ENCODE measurements around the gene PTPRM.

PTPRM gene

GRCh38 chr18:8367217-8367988 lies 800.3 kb downstream of the PTPRM start (continued):
- TF ChIP-seq ZNF24 (tag by site-specific recombination; IDR thresholded peaks at IDR 0.05): no peak
- TF ChIP-seq ZBTB8A (tag by site-specific recombination; IDR thresholded peaks at IDR 0.05): peak; percentile 45
- TF ChIP-seq ZNF341 (tag by site-specific recombination; IDR thresholded peaks at IDR 0.05; ENCODE audit: low read depth): peak; percentile 48; the same call in 1 of the 2 replicates
- 0 out of 2 replicates have a peak, but pooled peaks have one; percentile 33 for TF ChIP-seq ZNF660 (tag by site-specific recombination; IDR thresholded peaks at IDR 0.05)
- TF ChIP-seq ZNF214 (tag by site-specific recombination; IDR thresholded peaks at IDR 0.05; ENCODE audit: borderline replicate concordance): no peak
- TF ChIP-seq OSR2 (tag by site-specific recombination; IDR thresholded peaks at IDR 0.05): no peak
- peak; percentile 73 for TF ChIP-seq SCRT2 (tag by site-specific recombination; IDR thresholded peaks at IDR 0.05)
- no peak for TF ChIP-seq ZNF530 (tag by site-specific recombination; IDR thresholded peaks at IDR 0.05; ENCODE audit: low read depth)
- peak; percentile 54 for TF ChIP-seq ZNF335 (tag by site-specific recombination; conservative IDR thresholded peaks at IDR 0.05)
- TF ChIP-seq GLIS1 (tag by site-specific recombination; IDR thresholded peaks at IDR 0.05): peak; percentile 65
- TF ChIP-seq ZNF501 (tag by site-specific recombination; IDR thresholded peaks at IDR 0.05): peak; percentile 51; the same call in 1 of the 2 replicates
- TF ChIP-seq ZNF621 (tag by site-specific recombination; IDR thresholded peaks at IDR 0.05): no peak
- 0 out of 2 replicates have a peak, but pooled peaks have one; percentile 26 for TF ChIP-seq SP7 (tag by site-specific recombination; IDR thresholded peaks at IDR 0.05)
- no peak for TF ChIP-seq ZNF2 (tag by site-specific recombination; IDR thresholded peaks at IDR 0.05)
- TF ChIP-seq ZFP37 (tag by site-specific recombination; IDR thresholded peaks at IDR 0.05): 0 out of 2 replicates have a peak, but pooled peaks have one; percentile 37
- TF ChIP-seq ZFP69B (tag by site-specific recombination; IDR thresholded peaks at IDR 0.05): peak; percentile 62; the same call in 1 of the 2 replicates
- TF ChIP-seq ZBTB49 (tag by site-specific recombination; IDR thresholded peaks at IDR 0.05; ENCODE audit: low read depth): no peak
- TF ChIP-seq PRDM2 (tag by site-specific recombination; IDR thresholded peaks at IDR 0.05; ENCODE audit: borderline replicate concordance): no peak
- no peak for TF ChIP-seq YY1 (tag by site-specific recombination; IDR thresholded peaks at IDR 0.05)
- TF ChIP-seq ZBTB11 (tag by site-specific recombination; conservative IDR thresholded peaks at IDR 0.05; ENCODE audit: low read depth): peak; percentile 59
- TF ChIP-seq ZIC2 (tag by site-specific recombination; IDR thresholded peaks at IDR 0.05): peak; percentile 37; the same call in 1 of the 2 replicates

Measured in HEK293 (cell line).